ENCODE results near the gene PP2D1. TPM values are rescaled to one million over a fixed set of nuclear protein-coding genes. Genes with fewer than 3 reads are reported as not detected.

Gene PP2D1
- polyA plus RNA-seq, 1 experiment: not detected

- H3K27me3 ChIP-seq (ENCODE audit: control insufficient read depth, insufficient read depth, low read length): no peaks in the 10 kb centered on the region
- TF ChIP-seq CTCF (IDR thresholded peaks at IDR 0.05; ENCODE audit: insufficient read depth, low read depth, low read length): no peak
- DNase-seq (ENCODE audit: low read depth): no peak
- POLR2A ChIA-PET: no interaction called here
- CTCF ChIA-PET: no interaction called here
- no peak overlapping the region for H3K4me3 ChIP-seq (ENCODE audit: low read depth, low read length)
- no peaks in the 10 kb centered on the region for H3K36me3 ChIP-seq (ENCODE audit: control insufficient read depth, insufficient read depth, low read length)
These were observed 31.8 kb upstream of the PP2D1 start for GRCh38 chr3:20043825-20044224.

- POLR2A ChIA-PET: no interaction called here
- CTCF ChIA-PET: no interaction called here
- TF ChIP-seq CTCF (IDR thresholded peaks at IDR 0.05; ENCODE audit: insufficient read depth, low read depth, low read length): no peak
- H3K36me3 ChIP-seq (ENCODE audit: control insufficient read depth, insufficient read depth, low read length): no peaks in the 10 kb centered on the region
- no peaks in the 10 kb centered on the region for H3K27me3 ChIP-seq (ENCODE audit: control insufficient read depth, insufficient read depth, low read length)
- DNase-seq (ENCODE audit: low read depth): no peak
- no peak overlapping the region for H3K4me3 ChIP-seq (ENCODE audit: low read depth, low read length)
These were observed 31.3 kb upstream of the PP2D1 start for GRCh38 chr3:20043396-20043795.

GRCh38 chr3:20042331-20042730, 30.3 kb upstream of the PP2D1 start:
- no peak for TF ChIP-seq CTCF (IDR thresholded peaks at IDR 0.05; ENCODE audit: insufficient read depth, low read depth, low read length)
- no peak for DNase-seq (ENCODE audit: low read depth)
- Histone ChIP-seq H3K36me3 (ENCODE audit: control insufficient read depth, insufficient read depth, low read length) (no peaks in the 10 kb centered on the region), H3K27me3 (ENCODE audit: control insufficient read depth, insufficient read depth, low read length) (no peaks in the 10 kb centered on the region), H3K4me3 (ENCODE audit: low read depth, low read length) (no peak overlapping the region)
- ChIA-PET POLR2A (no interaction called here), CTCF (interaction anchor here (1.1 to 1.4 kb wide), 3 partner anchors 11 to 156 kb away, joined by 3 to 4 read pairs (median 3); no protein-coding TSS in a partner anchor)

- TF ChIP-seq CTCF (IDR thresholded peaks at IDR 0.05; ENCODE audit: insufficient read depth, low read depth, low read length): no peak
- Histone ChIP-seq H3K27me3 (ENCODE audit: control insufficient read depth, insufficient read depth, low read length) (no peaks in the 10 kb centered on the region), H3K4me3 (ENCODE audit: low read depth, low read length) (peak overlapping the region; percentile 58), H3K36me3 (ENCODE audit: control insufficient read depth, insufficient read depth, low read length) (no peaks in the 10 kb centered on the region)
- DNase-seq (ENCODE audit: low read depth): no peak
- POLR2A ChIA-PET: no interaction called here
- CTCF ChIA-PET: interaction anchor here (0.8 to 1.4 kb wide), 6 partner anchors 12 to 166 kb away, joined by 3 to 4 read pairs (median 3); no protein-coding TSS in a partner anchor
These were observed 29.2 kb upstream of the PP2D1 start for GRCh38 chr3:20041197-20041780.

GRCh38 chr3:20040548-20041196, 28.6 kb upstream of the PP2D1 start:
- H3K4me3 ChIP-seq (ENCODE audit: low read depth, low read length): peak overlapping the region; percentile 58
- DNase-seq (ENCODE audit: low read depth): no peak
- H3K36me3 ChIP-seq (ENCODE audit: control insufficient read depth, insufficient read depth, low read length): no peaks in the 10 kb centered on the region
- CTCF ChIA-PET: interaction anchor here (0.8 to 1.1 kb wide), 3 partner anchors 86 to 167 kb away, joined by 3 to 5 read pairs (median 3); no protein-coding TSS in a partner anchor
- POLR2A ChIA-PET: no interaction called here
- peak; percentile 48 for TF ChIP-seq CTCF (IDR thresholded peaks at IDR 0.05; ENCODE audit: insufficient read depth, low read depth, low read length)
- no peaks in the 10 kb centered on the region for H3K27me3 ChIP-seq (ENCODE audit: control insufficient read depth, insufficient read depth, low read length)

Data from BJ (cell line).